ENCODE measurements around the gene DDX31.
"Not testable (repeated sequence)": the region's sequence is repeated elsewhere in the genome, so short reads cannot be mapped to it uniquely, and the experiment has no call there.

Gene DDX31

DNA sequence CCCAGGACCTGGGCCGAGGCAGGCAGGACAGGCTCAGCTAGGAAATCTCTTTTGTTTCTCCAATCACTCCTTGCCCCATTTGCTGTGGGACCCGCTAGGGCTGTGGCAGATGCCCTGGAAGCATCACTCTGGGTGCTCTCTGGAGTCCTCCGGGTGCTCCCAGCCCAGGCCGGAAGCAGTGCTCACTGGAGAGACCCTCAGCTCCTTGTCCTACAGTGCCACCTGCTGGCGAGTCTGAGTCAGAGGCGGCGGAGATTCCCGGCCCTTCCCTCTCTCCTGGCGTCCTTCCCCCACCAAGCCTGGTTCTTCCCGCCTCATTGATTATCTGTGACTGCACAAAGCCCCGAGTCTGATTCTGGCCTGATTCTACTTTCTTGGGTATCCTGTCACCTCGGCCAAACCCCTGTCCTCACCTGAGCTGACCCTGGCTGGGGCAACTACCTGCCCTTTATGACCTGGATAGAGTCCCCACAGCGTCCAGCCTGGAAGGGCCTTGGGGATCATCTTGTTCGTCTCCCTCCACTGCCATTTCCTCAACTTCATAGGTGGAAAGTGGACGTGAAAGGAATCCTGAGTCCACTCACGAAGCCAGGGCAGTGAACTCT, 94.7 kb downstream of the DDX31 start:
- Histone ChIP-seq H3K27me3 (peaks cover 91% of the 10 kb centered on the region), H3K4me1 (ENCODE audit: control insufficient read depth in 1 of 2, insufficient read depth in 1 of 2, low read depth in 1 of 2, low read length in 1 of 2) (no peaks in the 10 kb centered on the region), H3K36me3 (no peaks in the 10 kb centered on the region), H3K4me3 (ENCODE audit: low read depth in 1 of 2, low read length in 1 of 2) (no peak overlapping the region), H3K27ac (no peak overlapping the region), H3K9me3 (no peaks in the 10 kb centered on the region)
- TF ChIP-seq, protein P1, sequence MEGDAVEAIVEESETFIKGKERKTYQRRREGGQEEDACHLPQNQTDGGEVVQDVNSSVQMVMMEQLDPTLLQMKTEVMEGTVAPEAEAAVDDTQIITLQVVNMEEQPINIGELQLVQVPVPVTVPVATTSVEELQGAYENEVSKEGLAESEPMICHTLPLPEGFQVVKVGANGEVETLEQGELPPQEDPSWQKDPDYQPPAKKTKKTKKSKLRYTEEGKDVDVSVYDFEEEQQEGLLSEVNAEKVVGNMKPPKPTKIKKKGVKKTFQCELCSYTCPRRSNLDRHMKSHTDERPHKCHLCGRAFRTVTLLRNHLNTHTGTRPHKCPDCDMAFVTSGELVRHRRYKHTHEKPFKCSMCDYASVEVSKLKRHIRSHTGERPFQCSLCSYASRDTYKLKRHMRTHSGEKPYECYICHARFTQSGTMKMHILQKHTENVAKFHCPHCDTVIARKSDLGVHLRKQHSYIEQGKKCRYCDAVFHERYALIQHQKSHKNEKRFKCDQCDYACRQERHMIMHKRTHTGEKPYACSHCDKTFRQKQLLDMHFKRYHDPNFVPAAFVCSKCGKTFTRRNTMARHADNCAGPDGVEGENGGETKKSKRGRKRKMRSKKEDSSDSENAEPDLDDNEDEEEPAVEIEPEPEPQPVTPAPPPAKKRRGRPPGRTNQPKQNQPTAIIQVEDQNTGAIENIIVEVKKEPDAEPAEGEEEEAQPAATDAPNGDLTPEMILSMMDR (IDR thresholded peaks at IDR 0.05): no peak

DNA sequence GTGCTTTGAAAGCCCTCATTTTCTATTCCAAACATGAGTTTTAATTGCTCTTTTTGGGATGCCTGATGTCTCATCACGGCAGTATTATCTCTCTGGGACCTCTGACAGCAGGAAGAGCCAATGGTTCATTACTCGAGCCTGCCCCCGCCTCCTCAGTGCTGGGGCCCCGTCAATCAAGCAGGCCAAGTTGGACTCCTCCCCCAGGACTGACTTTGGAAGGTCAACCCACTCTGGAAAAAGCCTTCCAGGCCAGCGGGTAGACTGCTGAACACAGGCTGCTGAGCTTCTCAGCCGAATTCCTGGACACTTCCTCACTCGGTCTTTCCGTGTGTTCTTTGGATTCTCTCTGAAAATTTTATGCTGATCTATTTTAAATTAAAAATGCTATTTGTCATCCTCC, 96.9 kb downstream of the DDX31 start:
- H3K36me3 ChIP-seq: no peaks in the 10 kb centered on the region
- no peak overlapping the region for H3K27ac ChIP-seq
- no peak overlapping the region for H3K4me3 ChIP-seq (ENCODE audit: low read depth in 1 of 2, low read length in 1 of 2)
- no peaks in the 10 kb centered on the region for H3K4me1 ChIP-seq (ENCODE audit: control insufficient read depth in 1 of 2, insufficient read depth in 1 of 2, low read depth in 1 of 2, low read length in 1 of 2)
- TF ChIP-seq, protein P1 (IDR thresholded peaks at IDR 0.05): no peak
- peaks cover 69% of the 10 kb centered on the region for H3K27me3 ChIP-seq
- H3K9me3 ChIP-seq: no peaks in the 10 kb centered on the region

DNA sequence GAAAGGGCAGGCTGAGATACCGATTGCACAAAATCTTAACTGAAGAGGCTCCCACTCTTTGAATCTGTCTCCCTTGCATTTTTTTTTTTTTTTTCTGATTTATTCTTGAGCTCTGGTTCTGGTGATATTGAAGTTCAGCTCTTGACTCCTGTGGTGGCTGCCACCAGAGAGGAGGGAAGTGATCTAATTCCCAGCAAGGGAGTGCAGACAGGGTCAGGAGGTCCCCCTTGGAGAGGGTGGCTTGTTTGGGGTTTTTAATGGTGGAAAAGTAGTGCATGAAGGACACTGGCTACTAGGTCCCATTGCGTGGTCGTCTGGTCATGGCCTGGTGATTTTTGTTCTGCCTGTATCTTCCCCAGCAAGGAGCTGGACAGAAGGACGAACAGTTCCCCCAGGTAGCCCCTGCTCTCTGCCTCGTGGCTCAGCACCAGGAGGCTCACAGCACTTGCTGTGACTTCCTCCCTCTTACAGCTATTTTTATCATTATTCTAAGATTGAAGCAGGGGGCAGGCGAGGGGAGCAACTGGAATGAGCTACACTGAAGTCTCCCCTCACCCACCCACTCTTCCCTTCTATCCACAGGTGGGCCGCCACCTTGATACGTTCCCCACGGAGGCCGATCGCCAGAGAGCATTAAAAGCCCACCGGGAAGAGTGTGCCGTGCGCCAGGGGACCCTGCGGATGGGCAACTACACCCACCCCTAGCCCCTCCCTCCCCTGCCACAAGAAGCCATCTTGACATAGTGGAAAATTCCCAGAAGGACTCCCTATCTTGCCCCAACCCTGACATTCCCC, 97.8 kb downstream of the DDX31 start:
- peaks cover 60% of the 10 kb centered on the region for H3K27me3 ChIP-seq
- no peaks in the 10 kb centered on the region for H3K36me3 ChIP-seq
- no peak overlapping the region for H3K4me3 ChIP-seq (ENCODE audit: low read depth in 1 of 2, low read length in 1 of 2)
- no peaks in the 10 kb centered on the region for H3K9me3 ChIP-seq
- TF ChIP-seq, protein P1 (IDR thresholded peaks at IDR 0.05): no peak
- H3K4me1 ChIP-seq (ENCODE audit: control insufficient read depth in 1 of 2, insufficient read depth in 1 of 2, low read depth in 1 of 2, low read length in 1 of 2): no peaks in the 10 kb centered on the region
- H3K27ac ChIP-seq: no peak overlapping the region

DNA sequence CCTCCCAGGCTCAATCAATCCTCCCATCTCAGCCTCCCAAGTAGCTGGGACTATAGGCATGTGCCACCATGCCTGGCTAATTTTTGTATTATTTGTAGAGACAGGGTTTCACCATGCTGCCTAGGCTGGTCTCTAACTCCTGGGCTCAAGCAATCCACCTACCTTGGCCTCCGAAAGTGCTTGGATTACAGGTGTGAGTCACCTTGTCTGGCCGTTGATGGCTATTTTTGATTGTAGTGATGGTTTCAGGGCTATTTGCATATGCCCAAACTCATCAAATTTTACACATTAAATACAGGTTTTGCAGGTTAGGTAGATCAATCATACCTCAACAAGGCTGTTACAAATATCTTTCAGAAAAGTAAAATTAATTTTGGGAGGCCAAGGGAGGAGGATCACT, 101.0 kb downstream of the DDX31 start:
- H3K4me3 ChIP-seq (ENCODE audit: low read depth in 1 of 2, low read length in 1 of 2); H3K27ac ChIP-seq; H3K4me1 ChIP-seq (ENCODE audit: control insufficient read depth in 1 of 2, insufficient read depth in 1 of 2, low read depth in 1 of 2, low read length in 1 of 2); H3K36me3 ChIP-seq; H3K9me3 ChIP-seq: not testable (repeated sequence)
- peaks cover 37% of the 10 kb centered on the region for H3K27me3 ChIP-seq

DNA sequence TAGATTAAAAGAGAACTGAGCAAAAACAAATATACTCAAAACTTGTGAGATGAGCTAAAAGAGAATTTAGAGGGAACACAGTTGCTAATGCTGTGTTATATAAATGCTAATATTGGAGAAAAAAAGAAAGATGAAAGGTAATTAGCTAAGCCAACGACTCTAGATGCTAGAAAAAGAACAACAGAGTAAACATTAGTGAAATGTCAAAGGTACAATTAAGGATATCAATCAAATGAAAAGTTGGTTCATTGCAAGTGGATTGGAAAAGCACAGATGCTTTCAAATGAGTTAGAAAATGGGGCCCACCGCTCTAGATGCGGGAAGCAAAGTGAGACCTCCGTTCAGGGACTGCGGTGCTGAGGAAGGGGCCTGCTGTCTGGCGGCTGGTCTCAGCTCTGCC, 105.3 kb downstream of the DDX31 start:
- Histone ChIP-seq H3K36me3 (no peaks in the 10 kb centered on the region), H3K9me3 (no peaks in the 10 kb centered on the region), H3K4me1 (ENCODE audit: control insufficient read depth in 1 of 2, insufficient read depth in 1 of 2, low read depth in 1 of 2, low read length in 1 of 2) (no peaks in the 10 kb centered on the region), H3K4me3 (ENCODE audit: low read depth in 1 of 2, low read length in 1 of 2) (no peak overlapping the region), H3K27ac (no peak overlapping the region), H3K27me3 (peaks cover 50% of the 10 kb centered on the region)
- TF ChIP-seq, protein P1 (IDR thresholded peaks at IDR 0.05): no peak

DNA sequence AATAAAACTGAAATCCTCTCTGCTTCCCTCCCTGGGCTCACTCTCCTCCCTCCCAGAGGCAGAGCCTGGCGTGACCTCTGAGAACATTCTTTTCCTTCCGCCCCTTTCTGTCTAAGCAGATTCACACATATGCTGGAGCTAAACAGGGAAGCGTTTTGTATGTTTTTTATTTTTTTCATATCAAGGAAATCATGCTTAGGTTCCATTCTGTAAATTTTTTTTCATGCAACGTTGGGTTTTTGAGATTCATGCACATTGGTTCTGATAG, 107.5 kb downstream of the DDX31 start:
- Histone ChIP-seq H3K36me3 (no peaks in the 10 kb centered on the region), H3K4me1 (ENCODE audit: control insufficient read depth in 1 of 2, insufficient read depth in 1 of 2, low read depth in 1 of 2, low read length in 1 of 2) (no peaks in the 10 kb centered on the region), H3K4me3 (ENCODE audit: low read depth in 1 of 2, low read length in 1 of 2) (no peak overlapping the region), H3K27me3 (peaks cover 68% of the 10 kb centered on the region), H3K27ac (no peak overlapping the region), H3K9me3 (no peaks in the 10 kb centered on the region)
- TF ChIP-seq, protein P1 (IDR thresholded peaks at IDR 0.05): no peak

All from neutrophil (primary cell).